Raji (cell line): ENCODE measurements around the gene SIGLEC15.

Experiments
- POLR2A ChIP-seq: IDR thresholded peaks from 2 replicates; pipeline ENCODE4 v1.6.1; 2011; ENCODE audit warnings: low read depth, low read length, control low read depth; ENCODE audit not compliant: insufficient read depth

The SIGLEC15 gene

GRCh38 chr18:45887585-45887984, 62.1 kb downstream of the SIGLEC15 start:
- no peak for TF ChIP-seq POLR2A

DNA sequence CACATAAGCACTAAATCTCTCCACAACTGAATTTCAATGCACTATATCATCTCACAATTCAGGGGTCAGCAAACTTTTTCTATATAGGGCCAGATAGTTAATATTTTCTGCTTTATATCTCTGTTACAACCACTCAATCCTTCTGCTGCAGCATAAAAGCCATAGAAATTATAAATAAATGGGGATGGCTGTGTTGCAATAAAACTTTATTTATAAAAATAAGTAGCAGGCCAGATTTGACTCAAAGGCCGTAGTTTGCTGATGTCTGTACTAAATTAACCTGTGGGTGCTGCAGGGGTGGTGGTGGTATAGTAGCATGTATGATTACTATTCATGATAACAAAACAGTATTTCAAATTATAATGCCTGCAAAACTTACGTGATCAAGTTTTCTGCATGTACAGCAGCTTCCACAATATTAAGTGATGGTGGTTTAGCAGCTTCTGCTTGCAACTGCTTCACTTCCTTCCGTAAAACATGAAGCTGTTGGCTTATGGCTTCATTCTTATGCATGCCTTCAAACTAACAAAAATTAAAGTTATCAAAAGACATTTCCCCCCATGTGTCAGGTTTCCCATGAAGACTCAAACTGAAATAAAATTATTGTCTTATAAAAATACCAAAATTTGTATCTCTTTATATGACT, 64.1 kb downstream of the SIGLEC15 start:
- TF ChIP-seq POLR2A = no peak

- TF ChIP-seq POLR2A = no peak
Observed at GRCh38 chr18:45890606-45891005, 65.1 kb downstream of the SIGLEC15 start.

DNA sequence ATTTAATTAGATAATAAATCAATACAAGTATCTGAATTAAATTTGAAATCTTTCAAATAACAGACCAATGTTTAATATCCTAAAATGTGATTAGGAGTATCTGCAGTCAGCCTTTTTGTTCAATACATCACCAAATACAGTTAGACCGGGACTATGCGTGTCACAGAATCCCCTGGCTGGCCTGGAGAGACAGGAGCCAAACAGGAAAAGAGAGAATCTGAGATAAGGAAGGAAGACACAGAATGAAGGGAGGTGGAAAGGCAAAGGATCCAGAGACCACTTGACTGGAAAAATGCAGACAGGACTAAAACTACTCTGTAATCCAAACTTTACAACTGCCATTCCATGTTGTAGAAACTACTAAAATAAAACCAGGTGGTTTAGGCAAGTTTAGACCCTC, 66.3 kb downstream of the SIGLEC15 start:
- no peak for TF ChIP-seq POLR2A
